ENCODE data around the gene QDPR. TPM values are rescaled to one million over a fixed set of nuclear protein-coding genes. Genes with fewer than 3 reads are reported as not detected.
"Not testable (repeated sequence)": the region's sequence is repeated elsewhere in the genome, so short reads cannot be mapped to it uniquely, and the experiment has no call there.

Gene QDPR
- total RNA-seq, 2 donors from 2014 or later: 22.4 to 22.6 TPM

DNA sequence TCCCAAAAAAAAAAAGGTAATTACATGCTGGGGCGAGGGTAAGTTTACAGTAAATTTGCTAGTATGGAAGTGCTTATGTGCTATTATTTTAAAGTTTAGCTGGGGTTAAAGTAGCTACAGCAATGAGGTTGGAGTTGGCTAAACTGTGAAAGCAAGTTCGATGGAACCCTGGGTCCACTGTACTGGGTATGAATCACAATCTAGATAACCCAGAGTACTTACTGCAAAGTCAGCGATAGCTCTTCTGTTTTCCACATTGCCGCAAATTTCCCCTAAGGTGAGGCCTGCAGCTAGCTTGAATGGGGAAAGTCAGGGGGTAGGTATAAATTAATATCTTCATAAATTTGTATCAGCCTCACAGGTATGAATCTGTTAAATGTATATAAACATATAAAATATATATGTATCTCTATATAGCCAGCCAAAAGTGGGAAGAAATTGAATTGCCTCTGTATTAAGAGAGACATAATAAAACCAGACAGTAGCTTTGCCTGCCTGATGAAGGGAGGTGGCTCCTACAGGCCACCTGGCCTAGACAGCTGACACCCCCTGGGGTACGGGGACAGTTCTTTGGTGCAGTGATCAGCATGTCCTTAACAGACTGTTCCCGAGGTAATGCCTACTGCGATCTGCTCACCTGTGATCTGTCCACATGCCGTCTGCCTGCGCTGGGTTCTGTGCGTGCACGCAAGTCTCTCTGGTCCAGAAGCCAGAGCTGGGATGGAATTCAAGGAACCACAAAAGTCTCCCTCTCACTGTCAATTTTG is 33.7 kb upstream of the QDPR start:
- Mint-ChIP-seq H3K4me3 (no peak overlapping the region), H3K27ac (no peak overlapping the region), H3K36me3 (ENCODE audit: insufficient read depth in 2 of 2) (no peaks in the 10 kb centered on the region), H3K4me1 (ENCODE audit: low read depth) (peaks cover 10% of the 10 kb centered on the region), H3K27me3 (ENCODE audit: low read depth) (peaks cover 18% of the 10 kb centered on the region), H3K9me3 (no peaks in the 10 kb centered on the region)
- no peak for DNase-seq
- no peak for ATAC-seq (replicated peaks in 1 of 2)

DNA sequence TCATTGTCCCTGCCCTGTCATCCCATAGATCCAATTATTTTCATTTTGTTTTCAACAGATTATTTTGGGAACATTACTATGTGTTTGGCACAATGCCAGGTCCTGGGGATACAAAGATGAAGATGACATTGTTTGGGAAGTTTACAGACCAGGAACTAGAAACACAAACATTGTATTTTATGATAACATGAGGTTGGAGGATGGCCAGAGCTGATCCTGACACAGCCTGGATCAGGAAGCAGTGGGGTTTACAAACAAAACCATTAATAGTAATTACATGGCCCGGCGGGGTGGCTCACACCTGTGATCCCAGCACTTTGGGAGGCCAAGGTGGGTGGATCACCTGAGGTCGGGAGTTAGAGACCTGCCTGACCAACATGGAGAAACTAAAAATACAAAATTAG is 32.9 kb upstream of the QDPR start:
- DNase-seq: no peak
- no peaks in the 10 kb centered on the region for H3K36me3 Mint-ChIP-seq (ENCODE audit: insufficient read depth in 2 of 2)
- H3K4me1 Mint-ChIP-seq (ENCODE audit: low read depth): peaks cover 10% of the 10 kb centered on the region
- H3K27me3 Mint-ChIP-seq (ENCODE audit: low read depth): peaks cover 24% of the 10 kb centered on the region
- H3K27ac Mint-ChIP-seq: no peak overlapping the region
- no peaks in the 10 kb centered on the region for H3K9me3 Mint-ChIP-seq
- H3K4me3 Mint-ChIP-seq: no peak overlapping the region
- ATAC-seq (replicated peaks in 1 of 2): no peak

DNA sequence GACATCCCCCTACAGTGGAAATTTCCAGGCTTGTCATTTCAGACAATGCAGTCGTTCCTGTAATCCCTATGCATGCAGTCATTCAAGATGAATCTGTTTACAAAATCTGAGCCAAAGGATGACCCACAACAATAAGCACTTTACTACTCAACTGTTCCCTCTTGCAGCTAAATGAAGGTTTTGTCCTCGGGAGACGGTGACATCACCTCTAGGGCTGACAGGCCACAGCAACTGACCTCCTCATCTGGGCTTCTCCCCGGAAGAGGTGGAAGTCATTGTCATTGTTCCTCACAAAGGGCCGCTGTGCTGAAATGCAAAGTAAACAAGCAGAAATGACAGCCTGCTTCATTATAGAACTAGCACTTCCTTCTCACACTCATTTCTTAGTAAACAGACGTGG is 32.3 kb upstream of the QDPR start:
- Mint-ChIP-seq H3K27ac (no peak overlapping the region), H3K36me3 (ENCODE audit: insufficient read depth in 2 of 2) (no peaks in the 10 kb centered on the region), H3K4me3 (no peak overlapping the region), H3K27me3 (ENCODE audit: low read depth) (peaks cover 26% of the 10 kb centered on the region), H3K9me3 (no peaks in the 10 kb centered on the region), H3K4me1 (ENCODE audit: low read depth) (peaks cover 6% of the 10 kb centered on the region)
- ATAC-seq (replicated peaks in 1 of 2) (no peak), DNase-seq (no peak)

DNA sequence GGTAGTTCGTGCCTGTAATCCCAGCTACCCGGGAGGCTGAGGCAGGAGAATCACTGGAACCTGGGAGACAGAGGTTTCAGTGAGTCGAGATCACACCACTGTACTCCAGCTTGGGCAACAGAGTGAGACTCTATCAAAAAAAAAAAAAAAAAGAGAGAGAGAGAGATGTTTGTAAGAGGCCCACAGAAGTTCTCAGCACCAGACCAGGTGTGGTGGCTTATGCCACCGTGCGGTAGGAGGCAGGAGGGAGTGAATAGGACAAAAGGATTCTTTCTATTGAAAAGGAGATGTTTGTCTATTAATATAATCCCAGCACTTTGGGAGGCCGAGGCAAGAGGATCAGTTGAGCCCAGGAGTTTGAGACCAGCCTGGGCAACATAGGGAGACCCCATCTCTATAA is 25.2 kb upstream of the QDPR start:
- not testable (repeated sequence) for H3K36me3 Mint-ChIP-seq (ENCODE audit: insufficient read depth in 2 of 2); H3K4me1 Mint-ChIP-seq (ENCODE audit: low read depth); H3K9me3 Mint-ChIP-seq; H3K27ac Mint-ChIP-seq; ATAC-seq (replicated peaks in 1 of 2); H3K4me3 Mint-ChIP-seq; DNase-seq
- peaks cover 25% of the 10 kb centered on the region for H3K27me3 Mint-ChIP-seq (ENCODE audit: low read depth)

DNA sequence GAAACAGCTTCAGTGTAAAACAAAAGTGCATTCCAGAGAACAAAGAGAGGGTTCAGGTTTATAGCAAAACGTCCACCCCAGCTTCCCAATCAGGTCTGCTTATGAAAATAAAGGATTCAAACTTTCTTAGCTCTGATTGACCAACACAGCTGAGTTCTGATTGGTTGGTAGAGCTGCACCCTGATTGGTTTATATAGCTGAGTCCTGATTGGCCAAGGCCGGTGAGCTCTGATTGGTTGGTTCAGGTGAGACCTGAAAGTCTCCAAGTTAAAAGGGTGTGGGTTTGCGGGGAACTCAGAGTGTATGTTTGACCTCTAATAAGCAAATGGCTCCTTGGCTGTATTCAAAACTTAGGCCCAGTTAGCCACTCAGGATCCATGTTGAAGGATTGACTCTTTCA is 24.0 kb upstream of the QDPR start:
- Mint-ChIP-seq H3K4me1 (ENCODE audit: low read depth) (no peaks in the 10 kb centered on the region), H3K27me3 (ENCODE audit: low read depth) (peaks cover 15% of the 10 kb centered on the region), H3K36me3 (ENCODE audit: insufficient read depth in 2 of 2) (no peaks in the 10 kb centered on the region), H3K27ac (no peak overlapping the region), H3K9me3 (no peaks in the 10 kb centered on the region), H3K4me3 (no peak overlapping the region)
- ATAC-seq (replicated peaks in 1 of 2): no peak
- DNase-seq: no peak

DNA sequence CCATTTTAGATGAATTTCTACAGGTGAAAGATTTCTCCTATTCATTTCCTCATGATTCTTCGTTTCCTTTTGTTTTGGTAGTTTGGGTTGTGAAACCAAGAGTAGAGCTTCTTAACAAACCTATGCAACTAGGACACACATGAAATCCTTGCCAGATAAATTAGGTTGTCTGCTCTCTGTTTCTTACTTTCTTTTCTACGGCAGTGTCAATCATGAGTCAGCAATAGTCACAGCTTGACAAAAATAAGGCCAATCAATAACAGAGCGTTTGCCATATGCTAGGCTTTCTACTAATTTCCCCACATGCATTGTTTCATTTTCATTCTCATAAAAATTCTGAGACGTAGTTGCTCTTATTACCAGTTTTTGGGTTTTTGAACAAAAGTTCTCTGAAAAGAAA is 23.4 kb upstream of the QDPR start:
- Mint-ChIP-seq H3K9me3 (no peaks in the 10 kb centered on the region), H3K27ac (no peak overlapping the region), H3K36me3 (ENCODE audit: insufficient read depth in 2 of 2) (no peaks in the 10 kb centered on the region), H3K4me3 (no peak overlapping the region), H3K27me3 (ENCODE audit: low read depth) (peaks cover 12% of the 10 kb centered on the region), H3K4me1 (ENCODE audit: low read depth) (no peaks in the 10 kb centered on the region)
- no peak for DNase-seq
- ATAC-seq (replicated peaks in 1 of 2): no peak

DNA sequence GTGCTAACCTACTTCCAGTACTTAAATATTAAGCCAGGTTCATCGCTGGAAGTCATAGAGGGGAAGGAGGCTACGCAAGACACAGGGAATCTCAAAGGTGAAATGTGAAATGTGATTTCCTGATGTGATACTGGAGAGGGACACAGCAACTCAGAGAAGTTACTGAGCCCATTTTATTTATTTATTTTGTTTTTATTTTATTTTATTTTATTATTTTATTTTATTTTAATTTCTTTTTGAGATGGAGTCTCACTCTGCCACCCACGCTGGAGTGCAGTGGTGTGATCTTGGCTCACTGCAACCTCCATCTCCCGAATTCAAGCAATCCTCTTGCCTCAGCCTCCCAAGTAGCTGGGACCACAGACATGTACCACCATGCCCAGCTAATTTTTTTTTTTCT is 22.8 kb upstream of the QDPR start:
- Mint-ChIP-seq H3K27ac (no peak overlapping the region), H3K4me3 (no peak overlapping the region), H3K36me3 (ENCODE audit: insufficient read depth in 2 of 2) (no peaks in the 10 kb centered on the region), H3K9me3 (no peaks in the 10 kb centered on the region), H3K4me1 (ENCODE audit: low read depth) (no peaks in the 10 kb centered on the region), H3K27me3 (ENCODE audit: low read depth) (peaks cover 7% of the 10 kb centered on the region)
- DNase-seq (no peak), ATAC-seq (replicated peaks in 1 of 2) (no peak)

DNA sequence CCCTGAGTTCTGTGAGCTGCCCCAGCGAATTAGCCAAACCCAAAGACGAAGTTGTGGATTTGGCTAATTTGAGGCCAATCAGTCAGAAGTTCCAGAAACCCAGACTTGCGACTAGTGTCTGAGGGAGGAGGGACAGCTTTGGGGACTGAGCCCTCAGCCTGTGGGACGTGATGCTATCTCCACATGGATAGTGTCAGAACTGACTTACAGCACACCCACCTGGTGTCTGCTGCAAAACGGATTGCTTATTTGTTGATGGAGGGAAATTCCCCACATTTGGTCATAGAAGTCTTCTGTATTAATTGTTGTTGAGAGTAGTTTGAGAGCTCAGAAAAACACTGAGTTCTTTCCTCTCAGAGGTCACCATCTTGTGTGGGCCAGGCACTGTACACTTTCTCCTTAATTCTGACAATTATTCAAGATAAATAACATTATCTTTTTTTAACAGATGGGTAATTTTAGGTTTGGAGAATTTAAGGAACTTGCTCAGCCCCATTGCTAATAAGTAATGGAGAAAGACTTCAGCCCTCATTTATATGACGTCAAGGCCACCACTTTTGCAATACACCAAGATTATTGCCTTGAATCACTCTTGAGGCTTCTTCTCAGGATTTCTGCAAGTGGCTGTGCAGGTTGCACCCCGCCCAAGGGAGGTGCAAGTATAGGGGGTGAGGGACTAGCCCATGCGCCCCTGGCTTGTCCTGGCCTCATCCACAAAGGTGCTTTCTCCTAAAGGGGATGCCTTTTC is 19.8 kb upstream of the QDPR start:
- H3K27ac Mint-ChIP-seq: no peak overlapping the region
- no peaks in the 10 kb centered on the region for H3K36me3 Mint-ChIP-seq (ENCODE audit: insufficient read depth in 2 of 2)
- H3K9me3 Mint-ChIP-seq: no peaks in the 10 kb centered on the region
- H3K4me3 Mint-ChIP-seq: no peak overlapping the region
- DNase-seq: no peak
- no peaks in the 10 kb centered on the region for H3K4me1 Mint-ChIP-seq (ENCODE audit: low read depth)
- H3K27me3 Mint-ChIP-seq (ENCODE audit: low read depth): peaks cover 19% of the 10 kb centered on the region
- ATAC-seq (replicated peaks in 1 of 2): no peak

DNA sequence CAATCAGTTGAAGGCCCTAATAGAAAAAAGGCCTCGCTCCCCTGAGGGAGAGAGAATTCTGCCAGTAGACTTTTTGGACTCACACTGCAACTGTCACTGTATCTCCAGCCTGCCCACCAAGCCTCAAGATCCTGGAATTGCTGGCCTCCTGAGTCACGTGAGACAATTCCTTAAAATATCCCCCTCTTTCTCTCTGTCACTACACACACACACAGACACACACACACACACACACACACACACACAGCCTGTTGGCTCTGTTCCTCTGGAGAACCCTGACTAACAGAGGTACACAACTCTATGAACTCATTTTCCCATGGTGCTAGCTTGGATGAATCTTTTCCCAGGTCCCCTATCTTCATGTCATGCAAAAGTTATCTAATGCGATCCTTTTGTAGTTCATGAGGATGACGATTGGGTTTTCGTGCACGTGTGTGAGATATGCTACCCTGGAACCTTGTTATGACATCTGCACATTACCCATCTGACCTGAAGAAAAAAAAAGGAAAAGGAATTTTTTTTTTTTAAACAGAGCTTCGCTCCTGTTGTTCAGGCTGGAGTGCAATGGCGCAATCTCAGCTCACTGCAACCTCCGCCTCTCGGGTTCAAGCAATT is 16.8 kb upstream of the QDPR start:
- no peak for DNase-seq
- peaks cover 20% of the 10 kb centered on the region for H3K27me3 Mint-ChIP-seq (ENCODE audit: low read depth)
- no peaks in the 10 kb centered on the region for H3K9me3 Mint-ChIP-seq
- no peak overlapping the region for H3K4me3 Mint-ChIP-seq
- H3K36me3 Mint-ChIP-seq (ENCODE audit: insufficient read depth in 2 of 2): no peaks in the 10 kb centered on the region
- ATAC-seq (replicated peaks in 1 of 2): no peak
- no peaks in the 10 kb centered on the region for H3K4me1 Mint-ChIP-seq (ENCODE audit: low read depth)
- H3K27ac Mint-ChIP-seq: no peak overlapping the region

DNA sequence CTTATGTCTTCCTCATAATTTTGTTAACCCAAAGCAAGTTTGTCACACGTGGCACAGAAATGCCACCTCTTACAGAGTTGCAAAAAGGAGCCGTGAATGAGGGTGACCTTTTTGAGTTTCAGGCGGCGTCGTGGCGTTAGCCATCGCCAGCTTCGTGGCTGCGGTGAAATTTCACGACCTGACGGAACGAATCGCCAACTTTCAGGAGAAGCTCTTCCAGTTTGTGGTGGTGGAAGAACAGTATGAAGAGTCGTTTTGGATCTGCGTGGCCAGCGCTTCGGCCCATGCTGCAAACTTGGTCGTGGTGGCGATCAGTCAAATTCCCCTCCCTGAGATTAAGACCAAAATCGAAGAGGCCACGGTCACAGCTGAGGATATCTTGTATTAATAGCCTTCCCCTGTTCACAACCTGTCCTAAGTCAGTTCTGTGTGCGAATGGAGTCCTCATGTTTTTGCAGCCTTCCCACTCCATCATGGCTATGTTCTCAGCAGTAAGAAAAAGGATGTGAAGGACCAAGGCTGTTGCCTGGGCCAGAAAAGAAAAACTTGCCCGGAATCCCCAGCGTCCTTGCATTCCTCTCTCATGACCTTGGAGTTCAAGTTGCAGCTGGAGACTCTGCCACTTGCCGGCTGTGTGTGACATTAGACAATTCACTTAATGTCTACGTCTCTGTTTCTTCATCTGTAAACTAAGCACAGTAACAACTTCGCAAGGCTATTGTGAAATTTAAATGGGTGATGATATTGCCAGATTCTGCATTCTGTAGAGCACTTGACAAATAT is 15.0 kb upstream of the QDPR start:
- no peak for ATAC-seq (replicated peaks in 1 of 2)
- H3K27ac Mint-ChIP-seq: no peak overlapping the region
- H3K36me3 Mint-ChIP-seq (ENCODE audit: insufficient read depth in 2 of 2): no peaks in the 10 kb centered on the region
- H3K4me1 Mint-ChIP-seq (ENCODE audit: low read depth): no peaks in the 10 kb centered on the region
- no peak for DNase-seq
- peaks cover 27% of the 10 kb centered on the region for H3K27me3 Mint-ChIP-seq (ENCODE audit: low read depth)
- no peak overlapping the region for H3K4me3 Mint-ChIP-seq
- no peaks in the 10 kb centered on the region for H3K9me3 Mint-ChIP-seq

DNA sequence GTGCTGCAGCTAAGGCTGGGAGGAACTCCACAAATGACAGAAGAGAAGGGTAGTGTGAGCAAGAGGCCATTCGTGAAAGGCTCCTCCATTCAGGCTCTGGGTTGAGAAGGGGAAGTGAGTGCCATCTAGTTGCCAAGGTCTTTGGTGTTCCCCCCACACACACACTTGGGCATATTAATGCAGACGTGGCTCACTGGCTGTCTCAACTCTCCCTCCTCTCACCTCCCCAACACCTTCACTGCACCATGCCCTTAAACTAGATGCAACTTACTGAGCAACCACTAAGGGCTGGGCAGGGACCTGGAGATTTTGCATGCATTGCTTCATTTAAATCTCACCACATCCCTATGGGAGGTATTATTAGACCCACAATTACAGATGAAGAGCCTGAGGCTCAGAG is 11.8 kb upstream of the QDPR start:
- Mint-ChIP-seq H3K27me3 (ENCODE audit: low read depth) (peaks cover 36% of the 10 kb centered on the region), H3K36me3 (ENCODE audit: insufficient read depth in 2 of 2) (no peaks in the 10 kb centered on the region), H3K27ac (no peak overlapping the region), H3K4me3 (no peak overlapping the region), H3K4me1 (ENCODE audit: low read depth) (no peaks in the 10 kb centered on the region), H3K9me3 (no peaks in the 10 kb centered on the region)
- ATAC-seq (replicated peaks in 1 of 2) (no peak), DNase-seq (no peak)

DNA sequence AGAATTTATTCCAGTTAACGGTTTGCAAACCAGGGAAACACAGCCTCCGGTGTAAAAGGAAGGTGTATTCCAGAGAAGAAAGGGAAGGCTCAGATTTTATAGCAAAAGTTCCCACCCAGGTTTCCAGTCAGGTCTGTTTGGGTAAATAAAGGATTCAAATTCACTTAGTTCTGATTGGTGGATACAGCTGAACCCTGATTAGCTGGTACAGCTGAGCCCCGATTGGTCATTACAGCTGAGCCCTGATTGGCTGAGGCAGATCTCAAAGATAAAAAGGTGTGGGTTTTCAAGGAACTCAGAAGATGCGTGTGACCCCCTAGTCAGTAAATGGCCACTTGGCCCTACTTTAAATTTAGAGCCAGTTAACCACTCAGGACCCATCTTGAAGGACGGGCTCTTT is 9.7 kb upstream of the QDPR start:
- H3K36me3 Mint-ChIP-seq (ENCODE audit: insufficient read depth in 2 of 2): no peaks in the 10 kb centered on the region
- no peak overlapping the region for H3K4me3 Mint-ChIP-seq
- no peak for ATAC-seq (replicated peaks in 1 of 2)
- peaks cover 26% of the 10 kb centered on the region for H3K27me3 Mint-ChIP-seq (ENCODE audit: low read depth)
- H3K27ac Mint-ChIP-seq: no peak overlapping the region
- no peak for DNase-seq
- H3K9me3 Mint-ChIP-seq: no peaks in the 10 kb centered on the region
- H3K4me1 Mint-ChIP-seq (ENCODE audit: low read depth): no peaks in the 10 kb centered on the region

DNA sequence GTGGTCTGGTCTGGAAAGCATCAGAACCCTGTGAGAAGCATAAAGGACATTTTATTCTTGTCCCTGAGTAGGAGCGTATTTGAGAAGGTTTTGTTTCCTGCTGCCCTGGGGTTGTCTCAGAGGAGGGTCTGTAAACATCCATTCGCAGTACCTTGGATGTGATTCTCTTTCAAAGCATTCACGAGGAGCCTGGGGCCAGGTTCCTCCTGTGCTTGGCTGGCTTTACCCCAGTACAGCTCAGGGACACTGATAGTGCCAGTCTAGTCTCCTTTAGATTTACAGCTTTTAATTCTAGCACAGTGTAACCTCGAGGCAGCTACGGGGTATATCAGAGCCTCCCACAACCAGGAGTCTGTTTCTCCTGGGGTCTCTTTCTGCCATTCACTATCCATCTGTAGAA is 5.8 kb upstream of the QDPR start:
- H3K9me3 Mint-ChIP-seq: no peaks in the 10 kb centered on the region
- no peaks in the 10 kb centered on the region for H3K36me3 Mint-ChIP-seq (ENCODE audit: insufficient read depth in 2 of 2)

More for the DNA sequence above, 5.8 kb upstream of the QDPR start:
- no peak overlapping the region for H3K4me3 Mint-ChIP-seq
- no peak overlapping the region for H3K27ac Mint-ChIP-seq
- peaks cover 6% of the 10 kb centered on the region for H3K4me1 Mint-ChIP-seq (ENCODE audit: low read depth)
- ATAC-seq (replicated peaks in 1 of 2): no peak
- DNase-seq: no peak
- peaks cover 26% of the 10 kb centered on the region for H3K27me3 Mint-ChIP-seq (ENCODE audit: low read depth)
